K562 (cell line): Measurements from ENCODE around the gene ZFYVE1. TPM values are rescaled to one million over a fixed set of nuclear protein-coding genes. Genes with fewer than 3 reads are reported as not detected.

Source experiments
- ATAC-seq: fragments of 200-7000 bp; cut with Tn5 transposase; 3 replicates; pipeline ENCODE4 v1.9.1; 2020; ENCODE audit warnings: moderate library complexity
- BruUV-seq: library from RNA; stranded (reverse); fragments of 400-500 nt; replicated peaks from 2 replicates; lab custom pipeline; 2021; lab: Mats Ljungman, UMichigan
- CTCF ChIA-PET: fragments of 300-600 bp; formaldehyde crosslinking; extraction: SDS; loops from one replicate; lab custom pipeline; 2021; ENCODE audit warnings: low intra/inter-chr PET ratio; lab: Yijun Ruan, JAX
- POLR2A ChIA-PET: fragments of 300-600, 350-650 bp; sonication (Branson Sonifier 250); formaldehyde crosslinking; extraction: SDS; loops from one replicate; lab custom pipeline; 2021; ENCODE audit warnings: antibody characterized with exemption, inconsistent platforms; lab: Yijun Ruan, JAX
- DNase-seq, 4 experiments: peaks; one replicate each; pipeline versions ENCODE4 v3.0.0 to v3.0.0-alpha.2; 2011 to 2018; ENCODE audit warnings: low spot score in 3 of 4, mixed read lengths in 3 of 4; ENCODE audit errors: extremely low read depth in 1 of 4
- FAIRE-seq: peaks from 2 replicates; lab custom pipeline; 2011; peaks lifted over from hg19 to GRCh38; lab: Jason Lieb, UNC
- H2AFZ ChIP-seq: 2 replicates; pipeline ENCODE4 v1.6.0; 2011; ENCODE audit warnings: low read depth, low read length, control low read depth, inconsistent platforms
- H3K27ac ChIP-seq: fragments of 200-600 bp; 3 replicates; pipeline ENCODE4 v1.8.0; 2011; ENCODE audit warnings: low read depth, mild to moderate bottlenecking, control low read depth, inconsistent platforms, low read length, moderate library complexity, mixed read lengths; ENCODE audit errors: extremely low read depth
- H3K27me3 ChIP-seq, 2 experiments: fragments of 300-600 bp in 1 of 2; 2 replicates in 1 of 2; 3 replicates in 1 of 2; pipeline versions ENCODE4 v1.6.0 to v1.8.0; 2011; ENCODE audit warnings: inconsistent platforms in 2 of 2, low read length in 2 of 2, mild to moderate bottlenecking in 1 of 2, mixed read lengths in 1 of 2, moderate library complexity in 1 of 2; ENCODE audit not compliant: control insufficient read depth in 2 of 2, insufficient read depth in 2 of 2
- H3K36me3 ChIP-seq: fragments of 300-600 bp; 3 replicates; pipeline ENCODE4 v1.8.0; 2011; ENCODE audit warnings: mild to moderate bottlenecking, low read length, inconsistent platforms; ENCODE audit not compliant: control insufficient read depth, insufficient read depth
- H3K4me1 ChIP-seq, 2 experiments: fragments of 200-600 bp in 1 of 2; replicated peaks in 1 of 2; 2 replicates in 1 of 2; 3 replicates in 1 of 2; pipeline versions ENCODE4 v1.5.1 to v1.8.0; 2011; ENCODE audit warnings: inconsistent platforms in 2 of 2, low read length in 2 of 2, mild to moderate bottlenecking in 1 of 2, mixed read lengths in 1 of 2, moderate library complexity in 1 of 2; ENCODE audit not compliant: control insufficient read depth in 2 of 2, insufficient read depth in 2 of 2
- H3K4me2 ChIP-seq: 2 replicates; pipeline ENCODE4 v1.6.1; 2011; ENCODE audit warnings: low read length, control low read depth, inconsistent platforms, mixed read lengths; ENCODE audit not compliant: insufficient read depth
- H3K4me3 ChIP-seq: fragments of 200-600 bp; sonication (generic), shearing (Covaris generic); 2 replicates; pipeline ENCODE4 v1.5.1; 2016; ENCODE audit warnings: control low read depth, inconsistent platforms
- H3K79me2 ChIP-seq: fragments of 200-600 bp; 3 replicates; pipeline ENCODE4 v1.8.0; 2011; ENCODE audit warnings: low read length, inconsistent platforms; ENCODE audit not compliant: control insufficient read depth, insufficient read depth
- H3K9ac ChIP-seq, 2 experiments: 2 replicates each; pipeline versions ENCODE4 v1.6.0 to v1.6.1; 2011; ENCODE audit warnings: low read depth in 2 of 2, low read length in 2 of 2, control low read depth in 1 of 2, inconsistent platforms in 1 of 2, mild to moderate bottlenecking in 1 of 2, mixed read lengths in 1 of 2; ENCODE audit not compliant: insufficient read depth in 1 of 2
- H3K9me1 ChIP-seq: one replicate; pipeline ENCODE4 v1.6.0; 2011; ENCODE audit warnings: inconsistent platforms, mild to moderate bottlenecking, low read length, moderate library complexity; ENCODE audit not compliant: control insufficient read depth, insufficient read depth
- H3K9me3 ChIP-seq: replicated peaks from 2 replicates; pipeline ENCODE4 v1.5.1; 2011; ENCODE audit warnings: low read depth, low read length, inconsistent platforms; ENCODE audit not compliant: control insufficient read depth, insufficient read depth
- H4K20me1 ChIP-seq: replicated peaks from 2 replicates; pipeline ENCODE4 v1.6.1; 2011; ENCODE audit warnings: low read length, inconsistent platforms, mixed read lengths; ENCODE audit not compliant: control insufficient read depth, insufficient read depth
- BACH1 ChIP-seq: fragments of 200-800 bp; sonication (Bioruptor generic); IDR thresholded peaks from 2 replicates; pipeline ENCODE4 v1.6.1; 2016; ENCODE audit warnings: missing genetic modification characterization, missing compliant biosample characterization
- BDP1 ChIP-seq: IDR thresholded peaks from 3 replicates; pipeline ENCODE4 v1.6.1; 2011; ENCODE audit not compliant: insufficient read length, insufficient read depth
- BRD4 ChIP-seq: fragments of 200-600 bp; sonication (generic); IDR thresholded peaks from 2 replicates; pipeline ENCODE4 v1.6.1; 2017; ENCODE audit warnings: inconsistent platforms
- ELK3 ChIP-seq: fragments of 450-650 bp; formaldehyde crosslinking; IDR thresholded peaks from 2 replicates; pipeline ENCODE4 v1.4.0; 2020; ENCODE audit warnings: mild to moderate bottlenecking
- ID3 ChIP-seq, 2 experiments: fragments of 250-450 bp in 1 of 2; fragments of 450-650 bp in 1 of 2; sonication (Bioruptor Pico) in 1 of 2; IDR thresholded peaks; 2 replicates each; pipeline versions ENCODE4 v1.6.1 to v1.8.0; 2016 to 2021; ENCODE audit warnings: mild to moderate bottlenecking in 2 of 2, moderate library complexity in 2 of 2, missing compliant biosample characterization in 1 of 2, missing genetic modification characterization in 1 of 2
- KLF6 ChIP-seq: fragments of 250-450 bp; sonication (Bioruptor Pico); IDR thresholded peaks from 2 replicates; pipeline ENCODE4 v1.4.0; 2020; ENCODE audit warnings: mild to moderate bottlenecking, moderate library complexity, borderline replicate concordance
- LARP7 ChIP-seq: fragments of 450-650 bp; IDR thresholded peaks from 2 replicates; pipeline ENCODE4 v1.6.1; 2016
- MEF2D ChIP-seq: conservative IDR thresholded peaks from 2 replicates; pipeline ENCODE4 v1.6.1; 2016; ENCODE audit warnings: low read depth, missing genetic modification characterization, missing compliant biosample characterization
- NFE2L1 ChIP-seq: fragments of 450-650 bp; IDR thresholded peaks from 2 replicates; pipeline ENCODE4 v1.6.1; 2016; ENCODE audit warnings: missing genetic modification characterization, low read depth, mild to moderate bottlenecking, missing compliant biosample characterization, moderate library complexity, borderline replicate concordance
- PTRF ChIP-seq: fragments of 450-650 bp; IDR thresholded peaks from 2 replicates; pipeline ENCODE4 v1.6.1; 2016; ENCODE audit warnings: mild to moderate bottlenecking, missing genetic modification characterization, missing compliant biosample characterization
- PTTG1 ChIP-seq: fragments of 450-650 bp; IDR thresholded peaks from 2 replicates; pipeline ENCODE4 v1.6.1; 2016; ENCODE audit warnings: low read depth, mild to moderate bottlenecking, missing genetic modification characterization, missing compliant biosample characterization
- XRCC5 ChIP-seq: fragments of 200-400 bp; formaldehyde crosslinking; IDR thresholded peaks from 2 replicates; pipeline ENCODE4 v1.6.1; 2017; ENCODE audit warnings: low read depth, mild to moderate bottlenecking, low read length
- ZNF395 ChIP-seq: fragments of 200-800 bp; sonication (Bioruptor generic); IDR thresholded peaks from 2 replicates; pipeline ENCODE4 v1.6.1; 2017; ENCODE audit warnings: missing genetic modification characterization, missing compliant biosample characterization
- ZNF592 ChIP-seq: fragments of 450-650 bp; IDR thresholded peaks from 2 replicates; pipeline ENCODE4 v1.6.1; 2017; ENCODE audit warnings: antibody characterized with exemption, mild to moderate bottlenecking
- ZNF644 ChIP-seq: fragments of 200-800 bp; sonication (Bioruptor generic); IDR thresholded peaks from 2 replicates; pipeline ENCODE4 v1.6.1; 2016; ENCODE audit warnings: low read depth, missing genetic modification characterization, missing compliant biosample characterization
- in situ Hi-C: fragments of 300-500 bp; cut with MboI; formaldehyde crosslinking; loops from 4 replicates; pipeline ENCODE4 v1.15.0; 2018; ENCODE audit warnings: inconsistent platforms, mixed read lengths
- intact Hi-C: fragments of 100-400 bp; cut with micrococcal nuclease; formaldehyde crosslinking; loops from 2 replicates; pipeline ENCODE4 v1.14.2; 2022
- polyA plus RNA-seq, 8 experiments: library from polyadenylated mRNA; depleted of rRNA in 4 of 8; stranded (reverse) in 5 of 8; unstranded in 3 of 8; fragments of >200 nt; fragmentation: Nextera tagmentation in 2 of 8; fragmentation: Illumina TruSeq in 1 of 8; extraction: Ambion mirVana in 2 of 8; extraction: Trizol in 1 of 8; gene quantifications; 2 replicates each; pipeline versions ENCODE4 v1.2.1 to v1.2.3, GENCODE V29; 2011 to 2014; ENCODE audit warnings: inconsistent platforms in 1 of 8, missing spikeins in 1 of 8
- total RNA-seq, 7 experiments: library from RNA; depleted of rRNA in 6 of 7; stranded (reverse); fragments of >200 nt in 6 of 7; fragmentation: Illumina TruSeq in 2 of 7; extraction: Trizol in 2 of 7; gene quantifications; 2 replicates each; pipeline versions ENCODE4 v1.2.1 to v1.2.3, GENCODE V29; 2011 to 2021; ENCODE audit warnings: low replicate concordance in 1 of 7

ZFYVE1 gene
- total and polyA plus RNA-seq, 9 of the 15 experiments (the other 6 are each of a cell fraction or from before 2014, with no cell fraction given), result 0.62 to 5.5 (median 3.4) TPM

- Histone ChIP-seq H3K4me1 (peaks cover 0 to 5% of the 10 kb centered on the region in 2 experiments; a peak in 3 of 5 replicates), H4K20me1 (no peaks in the 10 kb centered on the region), H3K36me3 (peaks cover 8% of the 10 kb centered on the region; the same call in 1 of the 3 replicates), H2AFZ (peak overlapping the region; percentile 94), H3K27ac (peak overlapping the region; percentile 69; the same call in 2 of the 3 replicates), H3K4me3 (no peak overlapping the region), H3K9ac (peak overlapping the region in 1 of 2 experiments; percentile 62; a peak in 1 of 4 replicates), H3K79me2 (peaks cover 7% of the 10 kb centered on the region; the same call in 1 of the 3 replicates), H3K9me3 (no peaks in the 10 kb centered on the region), H3K27me3 (no peaks in the 10 kb centered on the region), H3K4me2 (peak overlapping the region; percentile 85; the same call in 1 of the 2 replicates), H3K9me1 (no peaks in the 10 kb centered on the region)
- ChIA-PET CTCF (no interaction called here), POLR2A (interaction anchor here (1.2 to 4.1 kb wide), 3 partner anchors 10 to 30 kb away, joined by 4 to 15 read pairs (median 5); partner anchors contain the start of gene RBM25)
- in situ Hi-C loops (loop anchor here (25.0 kb wide), 1 partner anchor 434 kb away; the partner anchor contains the start of gene NUMB), intact Hi-C loops (no loop called here)
- no TSS peak for BruUV-seq
- ATAC-seq (no peak), DNase-seq (no peak), FAIRE-seq (no peak)
- TF ChIP-seq BRD4 (no peak), NFE2L1 (peak; percentile 33; the same call in 1 of the 2 replicates), BACH1 (tag) (peak; percentile 47; the same call in 1 of the 2 replicates), KLF6 (peak; percentile 90; the same call in 1 of the 2 replicates), BDP1 (no peak), ELK3 (CRISPR knock-in tag) (no peak), LARP7 (no peak), ZNF395 (CRISPR knock-in tag) (peak; percentile 86), PTRF (tag) (peak; percentile 88), ID3 (CRISPR knock-in tag; IDR thresholded peaks at IDR 0.05) (no peak), ID3 (tag; IDR thresholded peaks at IDR 0.05) (peak; percentile 93), PTTG1 (tag) (peak; percentile 90), XRCC5 (no peak), MEF2D (tag) (peak; percentile 85), ZNF592 (peak; percentile 97), ZNF644 (peak; percentile 68; the same call in 1 of the 2 replicates)
These were observed 1.1 kb upstream of the ZFYVE1 start for GRCh38 chr14:73027984-73028383.
